ENCODE data around the gene IGSF21.

IGSF21 gene

GRCh38 chr1:18315449-18315848 lies 207.9 kb downstream of the IGSF21 start:
- TF ChIP-seq TAF1 (IDR thresholded peaks at IDR 0.05; ENCODE audit: low read depth) = no peak

- TF ChIP-seq EP300 (IDR thresholded peaks at IDR 0.05; ENCODE audit: borderline replicate concordance) (no peak), CEBPB (IDR thresholded peaks at IDR 0.05) (no peak), TCF12 (IDR thresholded peaks at IDR 0.05; ENCODE audit: low read depth) (no peak), TAF1 (IDR thresholded peaks at IDR 0.05; ENCODE audit: low read depth) (no peak), FOXM1 (IDR thresholded peaks at IDR 0.05; ENCODE audit: borderline replicate concordance, low read depth) (no peak), MAX (IDR thresholded peaks at IDR 0.05) (no peak), TEAD4 (IDR thresholded peaks at IDR 0.05) (no peak), REST (IDR thresholded peaks at IDR 0.05; ENCODE audit: low read depth) (no peak), YY1 (IDR thresholded peaks at IDR 0.05; ENCODE audit: low read depth) (no peak), EGR1 (IDR thresholded peaks at IDR 0.05) (no peak), ZBTB7A (IDR thresholded peaks at IDR 0.05; ENCODE audit: low read depth) (no peak), USF1 (IDR thresholded peaks at IDR 0.05) (no peak), NFIC (IDR thresholded peaks at IDR 0.05) (no peak), RAD21 (IDR thresholded peaks at IDR 0.05; ENCODE audit: low read depth) (no peak)
These were observed 209.2 kb downstream of the IGSF21 start for GRCh38 chr1:18316764-18317163.

GRCh38 chr1:18319099-18319498 lies 211.5 kb downstream of the IGSF21 start:
- TF ChIP-seq USF1 (IDR thresholded peaks at IDR 0.05) (peak; percentile 80), YY1 (IDR thresholded peaks at IDR 0.05; ENCODE audit: low read depth) (no peak), MAX (IDR thresholded peaks at IDR 0.05) (no peak), TCF12 (IDR thresholded peaks at IDR 0.05; ENCODE audit: low read depth) (no peak)

- TF ChIP-seq TAF1 (IDR thresholded peaks at IDR 0.05; ENCODE audit: low read depth) (no peak), REST (IDR thresholded peaks at IDR 0.05; ENCODE audit: low read depth) (peak; percentile 40; the same call in 1 of the 2 replicates)
These were observed 212.5 kb downstream of the IGSF21 start for GRCh38 chr1:18320051-18320450.

GRCh38 chr1:18322368-18323032 lies 214.9 kb downstream of the IGSF21 start:
- TF ChIP-seq CEBPB (IDR thresholded peaks at IDR 0.05) (no peak), MAX (IDR thresholded peaks at IDR 0.05) (peak; percentile 55; the same call in 1 of the 2 replicates)

- TF ChIP-seq EGR1 (IDR thresholded peaks at IDR 0.05) = no peak
- TF ChIP-seq TEAD4 (IDR thresholded peaks at IDR 0.05) = no peak
- no peak for TF ChIP-seq CEBPB (IDR thresholded peaks at IDR 0.05)
- no peak for TF ChIP-seq MAX (IDR thresholded peaks at IDR 0.05)
- no peak for TF ChIP-seq YY1 (IDR thresholded peaks at IDR 0.05; ENCODE audit: low read depth)
- no peak for TF ChIP-seq REST (IDR thresholded peaks at IDR 0.05; ENCODE audit: low read depth)
- no peak for TF ChIP-seq CREB1 (IDR thresholded peaks at IDR 0.05; ENCODE audit: low read depth)
- no peak for TF ChIP-seq TCF12 (IDR thresholded peaks at IDR 0.05; ENCODE audit: low read depth)
These were observed 215.7 kb downstream of the IGSF21 start for GRCh38 chr1:18323259-18323658.

All from Ishikawa (cell line).